Progenitor cell of endocrine pancreas (in vitro differentiated cells): ENCODE data around the gene TMEM208. TPM values are rescaled to one million over a fixed set of nuclear protein-coding genes. Genes with fewer than 3 reads are reported as not detected.

ENCODE experiments used
- DNase-seq: peaks from one replicate; pipeline ENCODE4 v3.0.0; 2021; ENCODE audit warnings: low spot score; ENCODE audit not compliant: unreplicated experiment
- H3K27ac Mint-ChIP-seq: 2 replicates; pipeline ENCODE4 v1.8.0; 2021; ENCODE audit warnings: mild to moderate bottlenecking, moderate library complexity, mixed read lengths
- H3K27me3 Mint-ChIP-seq: 2 replicates; pipeline ENCODE4 v1.8.0; 2021; ENCODE audit warnings: mixed read lengths
- H3K36me3 Mint-ChIP-seq: 2 replicates; pipeline ENCODE4 v1.8.0; 2022; ENCODE audit warnings: mixed read lengths; ENCODE audit not compliant: insufficient read depth
- H3K4me1 Mint-ChIP-seq: 2 replicates; pipeline ENCODE4 v1.8.0; 2021; ENCODE audit warnings: low read depth, mixed read lengths
- H3K4me3 Mint-ChIP-seq: 2 replicates; pipeline ENCODE4 v1.8.0; 2021; ENCODE audit warnings: low read depth, mild to moderate bottlenecking, moderate library complexity, mixed read lengths
- H3K9me3 Mint-ChIP-seq: 2 replicates; pipeline ENCODE4 v1.8.0; 2021; ENCODE audit warnings: low read depth, mixed read lengths
- microRNA-seq: library from miRNA; unstranded; fragments of <30 nt; microRNA quantifications from one replicate; pipeline ENCODE4 v1.1.0, GENCODE V29; 2020; ENCODE audit warnings: borderline number of aligned reads; ENCODE audit not compliant: unreplicated experiment
- total RNA-seq: library from RNA; stranded (reverse); gene quantifications from 2 replicates; pipeline ENCODE4 v1.2.1, GENCODE V29; 2021
- TF ChIP-seq, protein P1 (sequence below): fragments of 200-600 bp; sonication (generic); IDR thresholded peaks from one replicate; pipeline ENCODE4 v1.5.0; 2021; ENCODE audit warnings: antibody characterized with exemption, mild to moderate bottlenecking; ENCODE audit not compliant: unreplicated experiment

Gene TMEM208
- total RNA-seq, 1 donor from 2014 or later = 36.3 TPM

DNA sequence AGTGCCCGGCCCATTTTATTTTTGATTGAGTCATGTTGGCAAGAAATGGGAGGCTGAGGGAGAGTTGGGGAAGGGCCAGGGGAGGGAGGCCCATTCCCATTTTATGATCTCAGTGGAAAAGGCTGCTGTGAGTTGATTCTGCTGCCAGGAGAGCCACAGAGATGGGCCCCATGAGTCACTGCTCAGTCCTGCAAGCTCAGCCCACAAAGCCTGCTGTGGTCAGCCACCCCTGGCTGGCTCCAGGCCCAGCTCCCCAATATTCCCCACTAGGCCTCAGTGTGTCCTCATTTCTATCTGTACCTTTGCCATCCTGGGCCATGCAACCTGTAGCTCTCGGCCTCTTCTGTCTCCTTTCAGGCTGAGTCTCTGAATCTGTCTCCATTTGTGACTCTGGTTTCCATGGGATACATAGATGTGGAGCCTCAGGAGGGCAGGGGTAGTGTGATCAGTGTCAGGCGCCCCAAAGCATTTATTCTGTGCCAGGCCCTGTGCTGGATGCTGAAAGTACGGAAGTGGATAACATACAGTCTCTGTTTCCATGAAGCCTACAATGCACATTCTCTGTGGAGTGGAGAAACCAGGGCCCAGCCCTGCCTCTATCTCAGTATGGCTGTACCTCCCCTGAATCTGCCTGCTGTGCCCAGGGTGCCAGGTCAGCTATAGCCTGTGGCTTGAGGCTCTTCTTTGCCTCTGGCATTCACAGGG is 50.5 kb downstream of the TMEM208 start:
- H3K27ac Mint-ChIP-seq = no peak overlapping the region
- H3K4me1 Mint-ChIP-seq = no peaks in the 10 kb centered on the region
- peak overlapping the region; percentile 23 for H3K4me3 Mint-ChIP-seq
- H3K9me3 Mint-ChIP-seq = no peaks in the 10 kb centered on the region
- TF ChIP-seq, protein P1, sequence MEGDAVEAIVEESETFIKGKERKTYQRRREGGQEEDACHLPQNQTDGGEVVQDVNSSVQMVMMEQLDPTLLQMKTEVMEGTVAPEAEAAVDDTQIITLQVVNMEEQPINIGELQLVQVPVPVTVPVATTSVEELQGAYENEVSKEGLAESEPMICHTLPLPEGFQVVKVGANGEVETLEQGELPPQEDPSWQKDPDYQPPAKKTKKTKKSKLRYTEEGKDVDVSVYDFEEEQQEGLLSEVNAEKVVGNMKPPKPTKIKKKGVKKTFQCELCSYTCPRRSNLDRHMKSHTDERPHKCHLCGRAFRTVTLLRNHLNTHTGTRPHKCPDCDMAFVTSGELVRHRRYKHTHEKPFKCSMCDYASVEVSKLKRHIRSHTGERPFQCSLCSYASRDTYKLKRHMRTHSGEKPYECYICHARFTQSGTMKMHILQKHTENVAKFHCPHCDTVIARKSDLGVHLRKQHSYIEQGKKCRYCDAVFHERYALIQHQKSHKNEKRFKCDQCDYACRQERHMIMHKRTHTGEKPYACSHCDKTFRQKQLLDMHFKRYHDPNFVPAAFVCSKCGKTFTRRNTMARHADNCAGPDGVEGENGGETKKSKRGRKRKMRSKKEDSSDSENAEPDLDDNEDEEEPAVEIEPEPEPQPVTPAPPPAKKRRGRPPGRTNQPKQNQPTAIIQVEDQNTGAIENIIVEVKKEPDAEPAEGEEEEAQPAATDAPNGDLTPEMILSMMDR = no peak
- no peak for DNase-seq
- H3K27me3 Mint-ChIP-seq = peaks cover 6% of the 10 kb centered on the region
- no peaks in the 10 kb centered on the region for H3K36me3 Mint-ChIP-seq

GRCh38 chr16:67277999-67278772 is 51.3 kb downstream of the TMEM208 start:
- H3K4me1 Mint-ChIP-seq = no peaks in the 10 kb centered on the region
- H3K9me3 Mint-ChIP-seq = no peaks in the 10 kb centered on the region
- TF ChIP-seq, protein P1 = no peak
- no peaks in the 10 kb centered on the region for H3K36me3 Mint-ChIP-seq
- peaks cover 13% of the 10 kb centered on the region for H3K27me3 Mint-ChIP-seq
- peak overlapping the region; percentile 50 for H3K4me3 Mint-ChIP-seq
- DNase-seq = no peak
- no peak overlapping the region for H3K27ac Mint-ChIP-seq

Small RNA genes lying within 50 kb of the gene (microRNA-seq; reads per million reads assigned to microRNA genes)
- 115 reads per million, percentile 56 among the genes with 10 or more reads in this experiment for gene MIR328

Other genes starting within 250 kb of the TMEM208 start
- 4.6 and 5.2 TPM in 2 replicates for gene CES4A, start 238.5 kb upstream of the TMEM208 start, total RNA-seq
- 86.6 and 87.3 TPM in 2 replicates for gene CBFB, start 198.0 kb upstream of the TMEM208 start, total RNA-seq
- gene PHAF1, start 117.2 kb upstream of the TMEM208 start, total RNA-seq = 20.4 and 21.0 TPM in 2 replicates
- gene B3GNT9, start 76.1 kb upstream of the TMEM208 start, total RNA-seq = 5.1 TPM in 2 replicates
- gene TRADD, start 67.2 kb upstream of the TMEM208 start, total RNA-seq = 5.6 and 6.6 TPM in 2 replicates
- 1.7 and 2.1 TPM in 2 replicates for gene FBXL8, start 67.2 kb upstream of the TMEM208 start, total RNA-seq
- gene HSF4, start 62.4 kb upstream of the TMEM208 start, total RNA-seq = 2.2 and 6.8 TPM in 2 replicates
- 9.4 and 12.7 TPM in 2 replicates for gene NOL3, start 56.6 kb upstream of the TMEM208 start, total RNA-seq
- gene MATCAP1, start 43.2 kb upstream of the TMEM208 start, total RNA-seq = 137 and 145 TPM in 2 replicates
- gene EXOC3L1, start 37.0 kb upstream of the TMEM208 start, total RNA-seq = not detected in 2 replicates
- 82.1 and 82.8 TPM in 2 replicates for gene E2F4, start 35.0 kb upstream of the TMEM208 start, total RNA-seq
- 5.4 and 5.5 TPM in 2 replicates for gene ELMO3, start 28.0 kb upstream of the TMEM208 start, total RNA-seq
- 28.2 and 30.2 TPM in 2 replicates for gene FHOD1, start 20.4 kb downstream of the TMEM208 start, total RNA-seq
- 3.4 and 3.9 TPM in 2 replicates for gene SLC9A5, start 21.8 kb downstream of the TMEM208 start, total RNA-seq
- gene PLEKHG4, start 52.4 kb downstream of the TMEM208 start, total RNA-seq = 3.3 and 3.8 TPM in 2 replicates
- 0.14 and 1.4 TPM in 2 replicates for gene KCTD19, start 99.6 kb downstream of the TMEM208 start, total RNA-seq
- gene LRRC36, start 99.7 kb downstream of the TMEM208 start, total RNA-seq = 1.6 and 2.3 TPM in 2 replicates
- gene TPPP3, start 166.4 kb downstream of the TMEM208 start, total RNA-seq = 17.5 and 26.8 TPM in 2 replicates
- gene ZDHHC1, start 189.3 kb downstream of the TMEM208 start, total RNA-seq = 16.5 and 17.0 TPM in 2 replicates
- 38.7 and 44.5 TPM in 2 replicates for gene HSD11B2, start 204.0 kb downstream of the TMEM208 start, total RNA-seq